Measurements from ENCODE around the gene GCH1.

Gene GCH1

DNA sequence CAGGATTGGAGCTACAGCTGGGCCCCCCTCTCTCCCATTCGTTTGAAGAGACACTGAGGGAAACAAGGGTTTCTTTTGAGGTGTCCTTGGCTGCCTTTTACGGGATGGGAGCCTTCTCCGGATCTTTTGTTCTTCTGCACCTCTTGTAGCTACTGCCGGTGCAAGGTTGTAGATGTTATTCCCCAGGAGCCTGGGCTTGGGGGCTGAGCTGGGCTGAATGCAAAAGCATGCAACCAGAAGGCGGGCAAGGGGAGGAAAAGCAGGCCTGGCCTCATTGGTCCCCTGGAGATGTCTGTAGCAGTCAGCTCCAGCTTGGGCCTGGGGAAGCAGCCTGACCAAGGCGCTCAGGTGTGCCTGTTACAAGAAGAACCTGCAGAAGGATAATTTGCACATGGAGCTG is 110.3 kb downstream of the GCH1 start:
- DNase-seq = no peak

Measured in amniotic stem cell (primary cell).